ENCODE measurements around the gene PCDH15. TPM values are rescaled to one million over a fixed set of nuclear protein-coding genes. Genes with fewer than 3 reads are reported as not detected.

The PCDH15 gene
- total and polyA plus RNA-seq, 2 of the 8 experiments (the other 6 are each of a cell fraction or from before 2014, with no cell fraction given) = 0.11 TPM; not detected in 1

- DNase-seq (ENCODE audit: low read depth in 1 of 2, low spot score in 2 of 2) (no peak), FAIRE-seq (no peak)
- CTCF ChIA-PET (ENCODE audit: partially characterized antibody) = interaction anchor here (2.6 kb wide), 1 partner anchor 32 kb away, joined by 7 read pairs; no protein-coding TSS in a partner anchor
Observed at GRCh38 chr10:53754596-53755250, 1046.3 kb downstream of the PCDH15 start.

More at GRCh38 chr10:53754596-53755250, 1046.3 kb downstream of the PCDH15 start:
- no peak overlapping the region for H3K18ac ChIP-seq (ENCODE audit: extremely low read depth, low read length)
- H3K4me3 ChIP-seq (ENCODE audit: extremely low read depth in 1 of 4, insufficient read depth in 2 of 4, low read depth in 3 of 4, low read length in 4 of 4) = no peak overlapping the region
- H2BK20ac ChIP-seq (ENCODE audit: low read length) = no peak overlapping the region
- no peaks in the 10 kb centered on the region for H3K79me2 ChIP-seq (ENCODE audit: control insufficient read depth in 1 of 2, insufficient read depth in 2 of 2, low read length in 2 of 2)
- H4K20me1 ChIP-seq (replicated peaks in 1 of 2; ENCODE audit: control insufficient read depth in 1 of 2, insufficient read depth in 2 of 2, low read length in 2 of 2) = no peaks in the 10 kb centered on the region
- no peak overlapping the region for H2BK5ac ChIP-seq (ENCODE audit: low read depth, low read length)
- no peak overlapping the region for H4K8ac ChIP-seq (ENCODE audit: extremely low read depth, insufficient read depth, low read length)
- peaks cover under 1 to 5% of the 10 kb centered on the region in 2 experiments; a peak in 1 of 4 replicates for H3K9me3 ChIP-seq (ENCODE audit: insufficient read depth in 2 of 2, low read depth in 1 of 2, low read length in 1 of 2)
- H2BK120ac ChIP-seq (replicated peaks; ENCODE audit: low read depth, low read length) = no peak overlapping the region
- POLR2A ChIA-PET (ENCODE audit: partially characterized antibody) = no interaction called here
- H3K56ac ChIP-seq (replicated peaks; ENCODE audit: insufficient read length, low read depth, low read length) = no peak overlapping the region
- WGBS, 2 experiments (ENCODE audit: extremely low coverage in 1 of 2, insufficient coverage in 1 of 2, insufficient read length in 1 of 2, insufficient replicate concordance in 2 of 2, low coverage in 1 of 2, low lambda C conversion rate in 2 of 2, missing lambda C conversion rate in 1 of 2) = 52% methylated on average over 5 of the region's 6 CpGs; no CpG with 5 or more reads in 1 of the 2 experiments
- H3K23me2 ChIP-seq (ENCODE audit: low read depth, low read length) = no peaks in the 10 kb centered on the region
- peaks cover 0 to 3% (median 0%) of the 10 kb centered on the region in 4 experiments; a peak in 1 of 8 replicates for H3K36me3 ChIP-seq (ENCODE audit: control insufficient read depth in 2 of 4, insufficient read depth in 4 of 4, low read length in 3 of 4)
- H3K9ac ChIP-seq (replicated peaks in 1 of 4; ENCODE audit: extremely low read depth in 1 of 4, low read depth in 3 of 4, low read length in 3 of 4) = no peak overlapping the region
- no peak overlapping the region for H3K23ac ChIP-seq (ENCODE audit: insufficient read length)
- H3K4me2 ChIP-seq (ENCODE audit: insufficient read depth in 1 of 2, low read depth in 2 of 2, low read length in 2 of 2) = peak overlapping the region in 1 of 2 experiments; percentile 47; a peak in 2 of 4 replicates
- no peak overlapping the region for H3K4ac ChIP-seq (replicated peaks; ENCODE audit: insufficient read length, low read depth, low read length)
- no peak overlapping the region for H3K27ac ChIP-seq (ENCODE audit: low read depth, low read length)
- H3K27me3 ChIP-seq (replicated peaks in 1 of 4; ENCODE audit: control insufficient read depth in 3 of 4, extremely low read depth in 1 of 4, insufficient read depth in 3 of 4, low read length in 3 of 4) = no peaks in the 10 kb centered on the region
- H2BK12ac ChIP-seq (ENCODE audit: low read depth, low read length) = no peak overlapping the region
- TF ChIP-seq EGR1 (IDR thresholded peaks at IDR 0.05; ENCODE audit: borderline replicate concordance, low read depth, low read length) = no peak
- TF ChIP-seq ASH2L (IDR thresholded peaks at IDR 0.05; ENCODE audit: low read length) = no peak
- TF ChIP-seq CREB1 (IDR thresholded peaks at IDR 0.05) = no peak
- TF ChIP-seq POU5F1 (IDR thresholded peaks at IDR 0.05; ENCODE audit: low read depth, low read length) = no peak
- H2AFZ ChIP-seq (ENCODE audit: low read length) = 0 out of 2 replicates have a peak overlapping the region, but pooled peaks have one; percentile 78
- H2BK15ac ChIP-seq (ENCODE audit: low read length) = no peak overlapping the region
- H4K91ac ChIP-seq (replicated peaks; ENCODE audit: insufficient read length, low read length) = no peak overlapping the region
- no peaks in the 10 kb centered on the region; a peak in 1 of 7 replicates for H3K4me1 ChIP-seq (replicated peaks in 1 of 4; ENCODE audit: control insufficient read depth in 3 of 4, insufficient read depth in 4 of 4, low read length in 3 of 4)
- no peak overlapping the region for H2AK5ac ChIP-seq (ENCODE audit: low read depth, low read length)
- H3K79me1 ChIP-seq (ENCODE audit: low read depth, low read length) = no peaks in the 10 kb centered on the region
- no peak overlapping the region for H3K14ac ChIP-seq (ENCODE audit: insufficient read length)
- no peak overlapping the region for H4K5ac ChIP-seq (ENCODE audit: insufficient read length, low read depth, low read length)
